HG03108 (cell line): Measurements from ENCODE around the gene UBR1.
"Not testable (repeated sequence)": the region's sequence is repeated elsewhere in the genome, so short reads cannot be mapped to it uniquely, and the experiment has no call there.

Source experiments
- ATAC-seq: cut with Tn5 transposase; IDR thresholded peaks from one replicate; pipeline ENCODE4 v1.9.1; 2021; ENCODE audit warnings: moderate library complexity; ENCODE audit not compliant: unreplicated experiment

UBR1 gene

DNA sequence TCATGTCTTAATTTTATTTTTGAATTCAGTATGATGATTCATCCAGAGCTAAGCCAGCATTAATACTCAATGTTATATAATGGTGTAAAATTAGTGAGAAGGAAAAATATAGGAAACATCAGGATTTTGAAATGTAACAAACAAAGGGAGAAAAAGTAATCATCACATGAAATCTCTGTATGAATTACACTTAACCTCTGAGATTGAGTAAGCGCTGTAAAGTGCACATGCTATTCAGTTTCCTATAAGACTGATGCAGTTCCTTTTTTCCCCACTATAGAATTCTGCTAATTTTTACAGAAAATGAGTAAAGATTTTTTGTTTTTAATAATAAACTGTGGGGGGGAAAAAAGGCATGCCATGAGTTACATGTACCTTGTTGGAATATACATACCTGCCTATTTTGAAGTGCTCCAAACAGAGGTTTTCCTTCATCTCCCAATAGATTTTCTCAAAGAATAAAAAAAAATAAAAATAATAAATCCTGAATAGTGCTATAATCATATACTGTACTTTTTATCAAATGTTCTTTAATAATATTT lies 121.3 kb downstream of the UBR1 start:
- no peak for ATAC-seq

DNA sequence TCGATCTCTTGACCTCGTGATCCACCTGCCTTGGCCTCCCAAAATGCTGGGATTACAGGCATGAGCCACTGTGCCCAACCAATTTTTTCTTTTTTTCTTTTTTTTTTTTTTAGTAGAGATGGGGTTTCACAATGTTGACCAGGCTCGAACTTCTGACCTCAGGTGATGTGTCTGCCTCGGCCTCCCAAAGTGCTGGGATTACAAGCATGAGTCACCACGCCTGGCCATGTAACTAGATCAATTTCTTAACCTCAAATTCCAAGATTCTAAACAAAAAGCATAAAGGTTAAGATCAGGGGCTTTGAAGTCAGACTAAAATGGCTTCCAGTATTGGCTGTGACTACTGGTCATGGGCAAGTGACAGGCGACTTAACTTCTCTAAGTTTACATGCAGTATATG lies 126.7 kb downstream of the UBR1 start:
- not testable (repeated sequence) for ATAC-seq

DNA sequence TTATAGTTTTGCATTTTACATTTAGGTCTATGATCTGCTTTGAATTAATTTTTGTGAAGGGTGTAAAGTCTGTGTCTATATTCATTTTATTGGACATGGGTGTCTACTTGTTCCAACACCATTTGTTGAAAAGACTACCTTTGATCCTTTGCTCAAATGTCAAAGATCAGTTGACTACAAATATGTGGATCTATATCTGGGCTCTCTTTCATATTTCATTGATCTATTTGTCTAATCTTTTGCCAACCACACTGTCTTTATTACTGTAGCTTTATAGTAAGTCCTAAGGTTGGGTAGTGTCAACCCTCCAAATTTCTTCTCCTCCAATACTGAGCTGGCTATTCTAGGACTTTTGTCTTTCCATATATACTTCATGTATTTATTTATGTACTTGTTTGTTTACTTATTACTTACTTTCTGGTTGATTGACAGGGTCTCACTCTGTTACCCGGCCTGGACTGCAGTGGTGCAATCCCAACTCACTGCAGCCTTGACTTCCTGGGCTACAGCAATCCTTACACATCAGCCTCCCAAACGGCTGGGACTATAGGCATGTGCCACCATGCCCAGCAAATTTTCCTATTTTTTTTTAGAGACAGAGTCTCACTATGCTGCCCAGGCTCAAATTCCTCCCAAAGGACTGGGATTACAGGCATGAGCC lies 131.5 kb downstream of the UBR1 start:
- no peak for ATAC-seq

DNA sequence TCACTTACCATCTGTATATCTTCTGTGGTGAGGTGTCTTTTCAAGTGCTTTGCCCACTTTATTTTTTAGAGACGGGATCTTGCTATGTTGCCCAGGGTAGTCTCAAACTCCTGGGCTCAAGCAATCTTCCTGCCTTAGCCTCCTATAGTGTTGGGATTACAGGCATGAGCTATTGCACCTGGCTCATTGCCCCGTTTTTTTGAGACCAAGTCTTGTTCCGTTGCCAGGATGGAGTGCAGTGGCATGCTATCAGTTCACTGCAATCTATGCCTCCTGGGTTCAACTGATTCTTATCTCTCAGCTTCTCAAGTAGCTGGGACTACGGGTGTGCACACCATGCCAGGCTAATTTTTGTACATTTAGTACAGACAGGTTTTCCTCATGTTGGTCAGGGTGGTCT lies 132.7 kb downstream of the UBR1 start:
- no peak for ATAC-seq

DNA sequence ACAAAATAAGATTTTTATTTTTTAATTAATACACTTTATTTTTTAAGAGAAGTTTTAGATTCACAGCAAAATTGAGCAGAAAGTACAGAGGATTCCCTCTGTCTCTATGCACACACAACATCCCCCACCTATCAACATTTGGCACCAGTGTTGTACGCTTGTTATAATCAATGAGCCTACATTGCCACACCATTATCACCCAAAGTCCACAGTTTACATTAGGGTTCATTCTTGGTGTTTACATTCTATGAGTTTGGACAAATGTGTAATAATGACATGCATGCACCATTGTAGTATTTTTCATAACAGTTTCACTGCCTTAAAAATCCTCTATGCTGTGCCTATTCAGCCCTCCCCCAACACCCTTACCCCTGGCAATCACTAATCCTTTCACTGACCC lies 134.0 kb downstream of the UBR1 start:
- no peak for ATAC-seq

DNA sequence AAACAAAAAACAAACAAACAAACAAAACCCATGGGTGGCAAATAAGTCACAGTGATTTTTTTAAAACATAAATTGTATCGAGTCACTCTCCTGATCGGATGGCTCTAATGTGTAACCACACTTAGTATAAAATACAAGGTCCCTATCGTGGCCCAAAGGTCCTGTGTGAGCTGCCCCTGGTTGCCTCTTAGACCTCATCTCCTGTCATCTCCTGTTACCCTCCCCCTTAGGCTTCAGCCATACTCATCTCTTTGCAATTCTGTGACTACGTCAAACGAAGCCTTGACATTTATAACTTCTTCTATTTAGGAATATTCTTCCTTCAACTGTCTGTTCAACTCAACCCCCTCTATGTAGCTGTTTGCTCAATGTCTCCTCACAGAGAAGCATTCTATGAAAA lies 141.4 kb downstream of the UBR1 start:
- no peak for ATAC-seq

DNA sequence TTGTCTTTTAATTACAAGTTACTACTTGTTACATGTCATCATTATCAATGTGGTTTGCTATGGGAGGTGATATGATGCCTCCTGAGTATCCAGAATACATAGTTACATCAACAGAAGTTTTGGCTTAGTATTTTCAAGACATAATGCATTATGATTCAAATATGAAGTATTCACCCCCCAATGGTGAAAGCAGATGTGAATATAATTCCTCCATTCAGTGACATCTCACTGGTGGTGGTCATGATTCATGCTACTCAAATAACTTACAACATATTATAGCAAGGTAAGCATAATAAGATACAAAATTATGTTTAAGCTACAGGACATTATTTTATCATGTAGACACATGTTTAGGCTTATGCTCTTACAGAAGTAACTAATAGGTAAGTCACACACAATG lies 150.3 kb downstream of the UBR1 start:
- ATAC-seq = no peak

DNA sequence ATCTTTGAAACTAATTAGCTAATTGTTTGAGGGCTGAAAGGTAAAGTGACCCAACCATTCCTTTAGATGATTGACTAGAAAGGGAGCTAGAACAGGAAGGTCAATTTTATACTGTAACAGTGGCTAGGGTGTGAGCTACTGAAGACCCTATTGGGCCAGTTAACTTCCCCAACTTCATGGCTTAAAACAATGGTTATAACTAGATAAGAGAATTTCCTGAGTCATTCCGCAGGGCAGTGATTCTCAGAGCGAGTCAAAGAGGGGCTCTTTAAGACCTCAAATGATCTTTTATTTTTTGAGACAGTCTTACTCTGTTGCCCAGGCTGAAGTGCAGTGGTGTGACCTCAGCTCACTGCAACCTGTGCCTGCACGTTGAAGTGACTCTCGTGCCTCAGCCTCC lies 151.5 kb downstream of the UBR1 start:
- ATAC-seq = no peak

DNA sequence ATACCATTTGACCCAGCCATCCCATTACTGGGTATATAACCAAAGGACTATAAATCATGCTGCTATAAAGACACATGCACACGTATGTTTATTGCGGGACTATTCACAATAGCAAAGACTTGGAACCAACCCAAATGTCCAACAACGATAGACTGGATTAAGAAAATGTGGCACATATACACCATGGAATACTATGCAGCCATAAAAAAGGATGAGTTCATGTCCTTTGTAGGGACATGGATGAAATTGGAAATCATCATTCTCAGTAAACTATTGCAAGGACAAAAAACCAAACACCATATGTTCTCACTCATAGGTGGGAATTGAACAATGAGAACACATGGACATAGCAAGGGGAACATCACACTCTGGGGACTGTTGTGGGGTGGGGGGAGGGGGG lies 156.9 kb downstream of the UBR1 start:
- not testable (repeated sequence) for ATAC-seq

DNA sequence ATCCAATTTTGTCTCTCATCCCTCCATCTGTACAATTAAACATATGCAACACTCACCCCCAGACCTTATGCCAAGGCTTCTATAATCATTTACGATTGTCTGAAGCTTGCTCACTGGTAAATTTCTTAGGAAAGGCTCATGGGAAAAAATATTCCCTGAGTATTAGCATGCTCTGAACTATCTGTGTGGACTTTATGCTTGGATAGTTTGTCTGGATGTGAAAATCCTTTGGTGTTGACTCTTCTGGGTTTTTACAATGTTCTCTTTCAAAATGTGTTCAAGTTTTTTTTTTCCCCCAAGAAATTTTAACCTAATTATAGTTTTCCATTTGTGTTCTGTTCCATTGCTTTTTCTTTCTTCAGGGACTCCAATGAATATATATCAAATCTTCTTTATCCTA lies 165.3 kb downstream of the UBR1 start:
- no peak for ATAC-seq

DNA sequence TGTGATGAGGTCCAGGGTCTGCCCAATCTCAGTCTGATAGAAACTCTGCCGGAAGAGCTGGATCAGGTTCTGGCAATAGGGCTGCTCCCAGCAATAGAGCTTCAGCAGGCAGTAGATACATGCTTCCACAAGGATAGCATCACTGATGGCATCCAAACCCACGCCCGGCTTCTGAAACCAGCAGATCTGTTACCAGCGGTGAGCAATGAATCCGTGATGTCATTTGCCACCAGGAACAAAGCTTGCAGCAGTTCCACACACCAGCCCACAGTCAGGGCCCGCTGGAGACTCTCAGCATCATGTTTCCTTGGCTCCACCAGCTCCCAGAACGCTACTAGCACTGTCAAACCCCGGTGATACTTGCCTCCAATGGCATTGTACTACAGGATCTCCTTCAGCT lies 166.0 kb downstream of the UBR1 start:
- no peak for ATAC-seq

DNA sequence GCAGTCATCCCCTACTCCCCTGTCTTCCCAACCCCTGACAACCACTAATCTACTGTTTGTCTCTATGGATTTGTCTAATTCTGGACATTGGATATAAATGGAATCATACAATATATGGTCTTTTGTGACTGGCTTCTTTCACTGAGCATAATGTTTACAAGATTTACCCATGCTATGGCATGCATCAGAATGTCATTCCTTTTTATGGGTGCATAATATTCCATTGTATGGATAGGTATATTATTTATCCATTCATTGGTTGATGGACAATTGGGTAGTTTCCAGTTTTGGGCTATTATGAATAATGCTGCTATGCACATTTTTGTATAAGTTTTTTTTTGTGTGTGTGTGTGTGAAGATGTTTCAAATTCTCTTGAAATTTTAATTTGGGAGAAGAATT lies 168.7 kb downstream of the UBR1 start:
- no peak for ATAC-seq

DNA sequence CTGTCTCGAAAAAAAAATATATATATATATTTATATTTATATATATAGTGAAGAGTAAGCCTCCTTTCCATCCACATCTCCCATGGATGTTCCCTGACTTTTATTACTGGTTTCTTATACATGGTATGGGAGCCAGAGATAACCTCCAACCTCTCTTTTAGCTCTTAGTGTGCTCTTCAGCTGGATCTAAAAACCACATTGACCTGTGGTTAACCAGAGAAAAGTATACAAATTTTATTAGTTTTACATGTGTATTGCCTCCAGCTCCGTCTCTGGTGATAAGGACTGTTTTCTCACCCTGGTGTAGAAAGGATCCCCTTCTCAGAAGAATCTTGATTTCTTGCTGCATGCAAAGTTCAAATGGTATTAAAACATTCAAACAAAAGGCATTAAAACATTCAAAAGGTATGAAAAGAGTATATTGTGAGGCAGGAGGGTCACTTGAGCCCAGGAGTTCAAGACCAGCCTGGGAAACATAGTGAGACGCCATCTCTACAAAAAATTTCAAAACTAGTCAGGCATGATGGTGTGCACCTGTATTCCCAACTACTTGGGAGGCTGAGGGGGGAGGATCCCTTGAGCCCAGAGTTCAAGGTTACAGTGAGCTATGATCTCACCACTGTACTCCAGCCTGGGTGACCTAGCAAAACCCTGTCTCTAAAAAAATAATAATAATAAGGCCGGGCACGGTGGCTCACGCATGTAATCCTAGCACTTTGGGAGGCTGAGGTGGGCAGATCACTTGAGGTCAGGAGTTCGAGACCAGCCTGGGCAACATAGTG lies 171.8 kb downstream of the UBR1 start:
- no peak for ATAC-seq

DNA sequence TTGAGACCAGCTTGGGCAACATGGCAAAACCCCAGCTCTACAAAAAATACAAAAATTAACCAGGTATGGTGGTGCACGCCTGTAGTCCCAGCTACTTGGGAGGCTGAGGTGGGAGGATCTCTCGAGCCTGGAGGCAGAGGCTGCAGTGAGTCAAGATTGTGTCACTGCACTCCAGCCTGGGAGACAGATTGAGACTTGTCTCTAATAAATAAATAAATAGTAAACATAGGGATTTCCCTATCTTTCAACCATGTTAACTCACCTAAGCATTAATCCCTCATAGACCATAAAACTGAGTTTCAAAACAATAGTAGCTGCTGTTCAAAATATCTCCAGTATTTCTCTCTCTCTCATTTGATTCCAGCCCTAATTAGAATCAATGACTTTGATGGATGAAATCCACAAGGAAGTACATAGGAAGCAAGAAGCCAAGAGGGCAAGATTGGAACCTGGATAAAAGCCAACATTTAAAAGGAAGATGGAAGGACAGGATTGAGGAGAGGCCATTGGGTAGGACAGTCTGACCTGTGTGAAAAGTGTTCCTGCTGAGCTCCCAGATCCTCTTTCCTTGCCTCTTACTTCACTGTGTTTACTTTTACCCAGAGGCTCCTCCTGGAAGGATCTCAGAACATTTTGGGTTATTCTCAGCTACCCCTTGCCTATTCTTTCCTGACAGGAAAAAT lies 172.9 kb downstream of the UBR1 start:
- ATAC-seq = no peak

DNA sequence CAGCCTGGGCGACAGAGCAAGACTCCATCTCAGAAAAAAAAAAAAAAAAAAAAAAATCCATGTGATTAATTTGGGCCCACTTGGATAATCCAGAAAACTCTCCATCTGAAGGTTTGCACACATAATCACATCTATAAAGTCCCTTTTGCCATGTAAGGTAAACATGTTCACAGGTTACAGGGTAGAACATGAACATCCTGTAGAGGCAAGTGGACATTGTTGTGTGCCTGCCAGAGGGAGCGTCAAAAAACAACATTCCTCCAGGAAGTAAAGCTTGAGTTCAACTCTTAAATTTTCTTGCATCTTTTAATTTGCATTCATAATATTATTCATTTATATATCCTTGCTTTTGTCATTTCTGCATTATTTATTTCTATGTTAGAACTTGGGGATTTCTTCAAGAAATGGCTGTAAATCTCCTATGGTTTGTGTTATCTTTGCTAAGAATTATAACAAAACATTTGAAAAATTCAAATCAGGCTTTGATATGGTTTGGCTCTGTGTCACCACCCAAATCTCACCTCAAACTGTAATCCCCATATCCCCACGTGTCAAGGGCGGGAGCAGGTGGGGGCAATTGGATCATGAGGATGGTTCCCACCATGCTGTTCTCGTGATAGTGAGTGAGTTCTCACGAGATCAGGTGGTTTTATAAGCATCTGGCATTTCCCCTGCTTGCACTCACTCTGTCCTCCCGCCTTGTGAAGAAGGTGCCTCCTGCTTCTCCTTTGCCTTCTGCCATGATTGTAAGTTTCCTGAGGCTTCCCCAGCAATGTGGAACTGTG lies 173.9 kb downstream of the UBR1 start:
- no peak for ATAC-seq

DNA sequence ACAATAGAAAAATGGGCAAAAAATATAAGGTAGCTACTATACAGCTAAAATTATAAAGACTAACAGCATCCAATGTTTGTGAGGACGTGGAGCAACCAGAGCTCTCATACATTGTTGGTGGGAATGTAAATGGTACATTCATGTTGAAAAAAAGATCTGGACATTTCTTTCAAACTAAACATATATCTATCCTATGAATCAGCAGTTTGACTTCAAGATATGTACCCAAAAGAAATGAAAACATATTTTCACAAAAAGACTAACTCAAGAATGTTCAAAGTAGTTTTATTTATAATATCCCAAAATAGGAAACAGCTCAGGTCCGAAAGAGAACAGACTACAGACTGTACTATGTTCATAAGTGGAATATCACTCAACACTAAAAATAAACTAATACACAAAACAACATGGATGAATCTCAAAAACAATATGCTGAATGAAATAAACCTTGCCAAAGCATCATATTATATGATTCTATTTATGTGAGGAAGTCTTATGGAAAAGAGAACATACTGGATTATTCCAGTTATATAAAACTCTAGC lies 176.5 kb downstream of the UBR1 start:
- ATAC-seq = no peak

DNA sequence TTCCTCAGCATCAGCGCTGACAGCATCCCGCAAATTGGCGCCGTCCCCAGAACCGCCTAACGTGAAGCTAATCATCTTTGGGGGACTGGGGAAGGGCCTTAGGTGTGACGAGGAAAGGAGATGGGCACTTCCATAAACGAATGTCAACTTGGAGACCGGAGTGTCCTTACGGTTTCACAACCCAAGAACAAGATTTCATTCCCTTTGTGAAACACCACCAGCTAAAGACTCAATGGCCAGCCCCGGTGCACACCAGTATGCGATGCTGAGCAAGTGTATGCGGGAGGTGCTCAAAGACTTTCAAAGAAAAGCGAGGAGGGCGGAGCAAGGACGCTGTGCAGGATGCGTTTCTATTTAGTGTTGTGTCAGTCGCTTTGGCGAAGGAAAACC lies 184.5 kb downstream of the UBR1 start:
- ATAC-seq = no peak

DNA sequence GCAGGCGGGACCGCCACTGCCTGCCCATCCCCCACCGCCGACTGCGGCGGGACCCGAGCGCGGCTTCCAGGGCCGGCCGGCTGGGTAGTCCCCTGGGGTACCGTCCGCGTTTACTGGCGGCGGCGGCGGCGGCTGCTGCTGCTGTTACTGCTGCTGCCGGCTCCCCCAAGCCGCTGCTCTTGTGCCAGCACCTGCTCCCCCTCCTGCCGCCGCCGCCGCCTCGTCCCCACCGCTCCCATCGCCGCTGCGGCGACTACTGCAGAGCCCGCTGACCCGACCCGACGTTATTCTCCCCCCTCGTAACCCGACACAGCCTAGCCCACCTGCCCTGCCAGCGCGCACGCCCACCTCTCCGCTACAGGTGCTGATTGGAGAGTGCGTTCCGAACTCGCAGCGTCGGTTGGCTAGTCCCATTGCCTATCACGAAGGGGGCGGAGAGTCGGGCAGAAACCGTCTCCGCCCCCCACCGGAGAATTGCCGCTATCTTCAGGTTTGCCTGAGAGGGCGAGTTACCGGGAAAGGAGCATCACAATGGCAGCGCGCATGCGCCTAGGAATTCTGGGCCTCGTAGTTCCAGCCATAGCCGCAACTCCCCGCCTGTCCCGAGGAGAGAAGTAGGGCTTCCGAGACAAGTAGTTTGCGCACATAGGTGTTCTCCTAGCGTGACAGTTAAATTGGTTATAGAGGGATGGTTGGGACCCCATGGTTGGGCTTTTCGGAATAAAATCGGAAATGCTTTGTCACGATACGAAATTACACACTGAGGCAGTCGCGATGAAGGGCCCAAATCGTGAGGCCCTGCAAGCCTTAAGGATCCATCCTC lies 185.1 kb downstream of the UBR1 start, which contains the start of gene TTBK2:
Gene TTBK2, minus strand, starts transcription at position 260 of the 823 bp plus-strand sequence. CDS start 42,161 bp downstream, outside the sequence.
- ATAC-seq = peak; percentile 94

DNA sequence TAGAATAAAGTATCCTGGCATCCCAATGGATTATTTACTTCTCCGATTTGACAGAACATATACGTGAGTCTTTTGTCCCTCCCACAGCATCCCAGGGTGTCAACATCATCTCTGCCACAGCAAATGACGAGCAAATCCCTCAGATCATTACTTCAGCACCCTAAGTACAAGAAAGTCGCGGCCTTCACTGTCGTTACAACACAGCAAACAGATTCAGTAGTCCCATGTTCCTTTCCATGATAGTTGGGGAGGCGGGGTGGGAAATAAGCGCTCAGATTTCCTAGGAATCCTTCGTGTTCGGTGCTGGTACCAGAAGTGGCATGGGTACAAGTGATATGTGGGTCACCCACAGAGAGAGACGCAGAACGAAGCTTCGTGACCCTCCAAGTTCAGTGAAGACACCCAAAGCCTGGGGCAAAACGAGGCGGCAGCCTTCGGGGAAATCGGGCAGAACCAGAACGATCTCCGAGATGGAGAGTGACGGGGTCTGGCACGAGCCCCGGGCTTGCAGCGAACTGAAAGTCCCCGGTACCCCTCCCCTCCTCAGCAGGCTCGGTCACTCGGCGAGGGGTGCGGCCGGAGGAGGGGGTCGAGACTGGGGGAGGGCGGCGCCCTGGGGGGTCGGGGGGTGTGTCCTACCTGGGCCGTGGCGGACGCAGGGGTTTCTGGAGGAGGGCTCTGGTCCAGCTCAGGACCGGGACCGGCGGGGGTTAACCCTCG lies 185.9 kb downstream of the UBR1 start:
- no peak for ATAC-seq
